HEK293 (cell line): ENCODE measurements around the gene MND1.

Source experiments
- CTCF ChIA-PET: fragments of 350-600 bp; formaldehyde crosslinking; extraction: SDS; loops from one replicate; lab custom pipeline; 2021; ENCODE audit warnings: antibody characterized with exemption; lab: Yijun Ruan, JAX
- POLR2A ChIA-PET: fragments of 300-600 bp; formaldehyde crosslinking; extraction: SDS; loops from one replicate; lab custom pipeline; 2020; ENCODE audit warnings: antibody characterized with exemption, inconsistent platforms; lab: Yijun Ruan, JAX
- H3K27ac ChIP-seq: fragments of 200-500 bp; sonication (Bioruptor generic); 2 replicates; pipeline ENCODE4 v1.5.1; 2014; ENCODE audit warnings: low read depth, low read length, control low read depth, inconsistent platforms; ENCODE audit errors: extremely low read depth
- H3K36me3 ChIP-seq, 2 experiments: fragments of 200-500 bp in 1 of 2; sonication (Bioruptor generic) in 1 of 2; 1 replicate in 1 of 2; 2 replicates in 1 of 2; pipeline ENCODE4 v1.5.1; 2014 to 2017; ENCODE audit warnings: inconsistent platforms in 2 of 2, low read length in 2 of 2; ENCODE audit not compliant: control insufficient read depth in 2 of 2, insufficient read depth in 1 of 2
- H3K4me1 ChIP-seq: fragments of 200-500 bp; sonication (Bioruptor generic); 2 replicates; pipeline ENCODE4 v1.5.1; 2014; ENCODE audit warnings: mild to moderate bottlenecking, low read length, inconsistent platforms; ENCODE audit not compliant: control insufficient read depth, insufficient read depth
- H3K4me3 ChIP-seq: 2 replicates; pipeline ENCODE4 v1.5.1; 2011; ENCODE audit warnings: low read depth, mild to moderate bottlenecking, control low read depth, low read length, moderate library complexity
- H3K9me3 ChIP-seq: fragments of 200-500 bp; sonication (Bioruptor generic); 2 replicates; pipeline ENCODE4 v1.5.1; 2014; ENCODE audit warnings: low read depth, low read length, inconsistent platforms; ENCODE audit not compliant: control insufficient read depth, insufficient read depth
- GFI1B ChIP-seq: fragments of 450-650 bp; formaldehyde crosslinking; IDR thresholded peaks from 2 replicates; pipeline ENCODE4 v1.5.1; 2016; ENCODE audit warnings: missing biosample characterization, missing genetic modification characterization
- KLF10 ChIP-seq: fragments of 450-650 bp; IDR thresholded peaks from 2 replicates; pipeline ENCODE4 v1.5.1; 2018; ENCODE audit warnings: missing biosample characterization, mild to moderate bottlenecking, missing genetic modification characterization
- ZBTB10 ChIP-seq: fragments of 450-650 bp; formaldehyde crosslinking; IDR thresholded peaks from 2 replicates; pipeline ENCODE4 v1.5.1; 2016; ENCODE audit warnings: missing biosample characterization, missing genetic modification characterization
- ZBTB7A ChIP-seq: fragments of 450-650 bp; formaldehyde crosslinking; IDR thresholded peaks from 2 replicates; pipeline ENCODE4 v1.5.1; 2016; ENCODE audit warnings: low read depth, missing biosample characterization, missing genetic modification characterization
- ZFP3 ChIP-seq: fragments of 450-650 bp; formaldehyde crosslinking; IDR thresholded peaks from 2 replicates; pipeline ENCODE4 v1.5.1; 2016; ENCODE audit warnings: low read depth, missing biosample characterization, missing genetic modification characterization
- ZNF114 ChIP-seq: fragments of 450-650 bp; formaldehyde crosslinking; IDR thresholded peaks from 2 replicates; pipeline ENCODE4 v1.5.0; 2017; ENCODE audit warnings: missing biosample characterization, missing genetic modification characterization
- ZNF157 ChIP-seq: fragments of 450-650 bp; formaldehyde crosslinking; IDR thresholded peaks from 2 replicates; pipeline ENCODE4 v1.5.1; 2016; ENCODE audit warnings: missing biosample characterization, missing genetic modification characterization
- ZNF24 ChIP-seq: fragments of 450-650 bp; formaldehyde crosslinking; IDR thresholded peaks from 2 replicates; pipeline ENCODE4 v1.5.1; 2016; ENCODE audit warnings: missing biosample characterization, missing genetic modification characterization
- ZNF433 ChIP-seq: fragments of 450-650 bp; formaldehyde crosslinking; IDR thresholded peaks from 2 replicates; pipeline ENCODE4 v1.5.1; 2016; ENCODE audit warnings: missing biosample characterization, missing genetic modification characterization, low read depth
- ZNF549 ChIP-seq: fragments of 450-650 bp; IDR thresholded peaks from 2 replicates; pipeline ENCODE4 v1.5.1; 2018; ENCODE audit warnings: missing biosample characterization, missing genetic modification characterization, mild to moderate bottlenecking, inconsistent platforms, moderate library complexity
- ZNF585B ChIP-seq: fragments of 450-650 bp; formaldehyde crosslinking; IDR thresholded peaks from 2 replicates; pipeline ENCODE4 v1.5.1; 2016; ENCODE audit warnings: missing biosample characterization, missing genetic modification characterization
- ZNF626 ChIP-seq: fragments of 450-650 bp; sonication (Bioruptor Pico); formaldehyde crosslinking; IDR thresholded peaks from 2 replicates; pipeline ENCODE4 v1.5.1; 2018; ENCODE audit warnings: missing biosample characterization, missing genetic modification characterization, inconsistent platforms
- ZNF629 ChIP-seq: fragments of 450-650 bp; formaldehyde crosslinking; IDR thresholded peaks from 2 replicates; pipeline ENCODE4 v1.5.1; 2017; ENCODE audit warnings: missing biosample characterization, missing genetic modification characterization
- ZNF660 ChIP-seq: fragments of 450-650 bp; IDR thresholded peaks from 2 replicates; pipeline ENCODE4 v1.5.1; 2018; ENCODE audit warnings: missing biosample characterization, mild to moderate bottlenecking, missing genetic modification characterization
- ZNF664 ChIP-seq: fragments of 450-650 bp; formaldehyde crosslinking; IDR thresholded peaks from 2 replicates; pipeline ENCODE4 v1.5.1; 2016; ENCODE audit warnings: missing biosample characterization, missing genetic modification characterization
- ZNF670 ChIP-seq: fragments of 450-650 bp; formaldehyde crosslinking; IDR thresholded peaks from 2 replicates; pipeline ENCODE4 v1.5.1; 2016; ENCODE audit warnings: missing biosample characterization, missing genetic modification characterization, low read depth
- ZNF707 ChIP-seq: fragments of 450-650 bp; formaldehyde crosslinking; IDR thresholded peaks from 2 replicates; pipeline ENCODE4 v1.5.1; 2016; ENCODE audit warnings: missing biosample characterization, missing genetic modification characterization
- ZNF776 ChIP-seq: fragments of 450-650 bp; formaldehyde crosslinking; IDR thresholded peaks from 2 replicates; pipeline ENCODE4 v1.5.0; 2017; ENCODE audit warnings: missing biosample characterization, missing genetic modification characterization, borderline replicate concordance
- ZNF830 ChIP-seq: fragments of 450-650 bp; IDR thresholded peaks from 2 replicates; pipeline ENCODE4 v1.5.0; 2018; ENCODE audit warnings: missing biosample characterization, missing genetic modification characterization, low read depth, mild to moderate bottlenecking, moderate library complexity
- ZNF837 ChIP-seq: fragments of 450-650 bp; formaldehyde crosslinking; IDR thresholded peaks from 2 replicates; pipeline ENCODE4 v1.5.1; 2016; ENCODE audit warnings: missing biosample characterization, missing genetic modification characterization
- TF ChIP-seq, protein P1 (sequence below): fragments of 450-650 bp; formaldehyde crosslinking; IDR thresholded peaks from 2 replicates; pipeline ENCODE4 v1.5.1; 2016; ENCODE audit warnings: missing biosample characterization, missing genetic modification characterization

MND1 gene

GRCh38 chr4:153371701-153372234, 27.3 kb downstream of the MND1 start:
- no peaks in the 10 kb centered on the region for H3K9me3 ChIP-seq
- H3K4me3 ChIP-seq = no peak overlapping the region
- CTCF ChIA-PET = interaction anchor here (0.6 kb wide), 1 partner anchor 303 kb away, joined by 4 read pairs; no protein-coding TSS in a partner anchor
- no peaks in the 10 kb centered on the region for H3K4me1 ChIP-seq
- no peak for TF ChIP-seq ZFP3 (tag by site-specific recombination)
- no peak for TF ChIP-seq GFI1B (tag by site-specific recombination)
- no peak for TF ChIP-seq ZNF670 (tag by site-specific recombination)
- no peak for TF ChIP-seq ZNF660 (tag by site-specific recombination)
- TF ChIP-seq, protein P1, sequence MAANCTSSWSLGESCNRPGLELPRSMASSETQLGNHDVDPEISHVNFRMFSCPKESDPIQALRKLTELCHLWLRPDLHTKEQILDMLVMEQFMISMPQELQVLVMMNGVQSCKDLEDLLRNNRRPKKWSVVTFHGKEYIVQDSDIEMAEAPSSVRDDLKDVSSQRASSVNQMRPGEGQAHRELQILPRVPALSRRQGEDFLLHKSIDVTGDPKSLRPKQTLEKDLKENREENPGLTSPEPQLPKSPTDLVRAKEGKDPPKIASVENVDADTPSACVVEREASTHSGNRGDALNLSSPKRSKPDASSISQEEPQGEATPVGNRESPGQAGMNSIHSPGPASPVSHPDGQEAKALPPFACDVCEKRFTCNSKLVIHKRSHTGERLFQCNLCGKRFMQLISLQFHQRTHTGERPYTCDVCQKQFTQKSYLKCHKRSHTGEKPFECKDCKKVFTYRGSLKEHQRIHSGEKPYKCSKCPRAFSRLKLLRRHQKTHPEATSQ (tag by site-specific recombination) = no peak
- no peak for TF ChIP-seq ZNF837 (tag by site-specific recombination)
- TF ChIP-seq ZNF549 (tag by site-specific recombination) = no peak
- no peak for TF ChIP-seq KLF10 (tag by site-specific recombination)
- no peak for TF ChIP-seq ZNF114 (tag by site-specific recombination)
- TF ChIP-seq ZBTB10 (tag by site-specific recombination) = no peak
- TF ChIP-seq ZNF585B (tag by site-specific recombination) = no peak
- TF ChIP-seq ZNF629 (tag by site-specific recombination) = no peak
- no peak for TF ChIP-seq ZBTB7A (tag by site-specific recombination)
- TF ChIP-seq ZNF664 (tag by site-specific recombination) = no peak
- no peak for TF ChIP-seq ZNF157 (tag by site-specific recombination)
- POLR2A ChIA-PET = no interaction called here
- H3K36me3 ChIP-seq = peaks cover 0 to 50% of the 10 kb centered on the region in 2 experiments; a peak in 2 of 3 replicates
- H3K27ac ChIP-seq = no peak overlapping the region

GRCh38 chr4:153372967-153373562, 28.6 kb downstream of the MND1 start:
- no peak overlapping the region for H3K4me3 ChIP-seq
- no peaks in the 10 kb centered on the region for H3K4me1 ChIP-seq
- no peak for TF ChIP-seq ZNF24 (tag by site-specific recombination)
- no peak for TF ChIP-seq ZNF433 (tag by site-specific recombination)
- TF ChIP-seq ZNF626 (tag by site-specific recombination) = no peak
- TF ChIP-seq ZNF707 (tag by site-specific recombination) = no peak
- TF ChIP-seq ZNF830 (tag by site-specific recombination) = no peak
- TF ChIP-seq ZNF776 = no peak
- POLR2A ChIA-PET = no interaction called here
- no peaks in the 10 kb centered on the region for H3K9me3 ChIP-seq
- peaks cover 0 to 39% of the 10 kb centered on the region in 2 experiments; a peak in 2 of 3 replicates for H3K36me3 ChIP-seq
- CTCF ChIA-PET = no interaction called here
- H3K27ac ChIP-seq = no peak overlapping the region
